ENCODE measurements around the gene PKD2. TPM values are rescaled to one million over a fixed set of nuclear protein-coding genes. Genes with fewer than 3 reads are reported as not detected.

The PKD2 gene
- total and polyA plus RNA-seq, 2 of the 4 experiments (the other 2 are of a cell fraction), result 43.8 to 51.3 TPM

- Histone ChIP-seq H4K91ac (ENCODE audit: insufficient read depth, low read depth, low read length) (no peak overlapping the region), H3K23ac (ENCODE audit: low read depth, low read length) (no peak overlapping the region), H2AK9ac (replicated peaks; ENCODE audit: low read depth, low read length, poor library complexity) (no peak overlapping the region), H3K14ac (replicated peaks; ENCODE audit: low read depth, low read length) (no peak overlapping the region), H2BK5ac (ENCODE audit: low read depth, low read length, poor library complexity, severe bottlenecking) (no peak overlapping the region), H3K36me3 (ENCODE audit: control insufficient read depth, insufficient read depth, low read length) (peaks cover 31% of the 10 kb centered on the region), H3K4ac (ENCODE audit: low read depth, low read length) (no peak overlapping the region), H2AK5ac (ENCODE audit: low read depth, low read length) (no peak overlapping the region), H3K9ac (ENCODE audit: low read depth, low read length) (no peak overlapping the region), H4K8ac (ENCODE audit: low read depth in 2 of 2, low read length in 2 of 2) (no peak overlapping the region), H2AFZ (replicated peaks; ENCODE audit: low read length, poor library complexity) (no peak overlapping the region), H3K9me3 (ENCODE audit: control insufficient read depth, insufficient read depth, low read length) (no peaks in the 10 kb centered on the region), H2BK120ac (ENCODE audit: low read depth, low read length) (no peak overlapping the region), H3K27ac (ENCODE audit: insufficient read depth, low read length) (no peak overlapping the region), H3K4me3 (ENCODE audit: insufficient read depth, low read depth, low read length) (no peak overlapping the region), H3K18ac (ENCODE audit: low read depth, low read length) (no peak overlapping the region), H3K4me1 (ENCODE audit: control insufficient read depth, insufficient read depth, low read length) (no peaks in the 10 kb centered on the region), H3K79me1 (ENCODE audit: low read depth in 1 of 2, low read length in 2 of 2) (peaks cover 2 to 3% of the 10 kb centered on the region in 2 experiments; a peak in 1 of 4 replicates), H3K9me1 (ENCODE audit: insufficient read depth, low read length) (no peaks in the 10 kb centered on the region; the same call in 1 of the 2 replicates), H3K56ac (ENCODE audit: extremely low read depth, insufficient read depth, low read length) (no peak overlapping the region), H2BK15ac (ENCODE audit: low read depth, low read length) (no peak overlapping the region), H3K27me3 (ENCODE audit: control insufficient read depth, insufficient read depth, low read length) (no peaks in the 10 kb centered on the region), H4K5ac (ENCODE audit: low read depth, low read length) (no peak overlapping the region), H4K20me1 (ENCODE audit: insufficient read depth, low read length) (no peaks in the 10 kb centered on the region), H3K4me2 (ENCODE audit: low read depth, low read length) (no peak overlapping the region), H2BK20ac (ENCODE audit: low read depth, low read length) (no peak overlapping the region)
- dilution Hi-C loops (cut with HindIII; ENCODE audit: low sequenced_read_pairs, unreplicated experiment), result no loop called here
- DNase-seq (no peak), ATAC-seq (ENCODE audit: low read depth) (no peak)
- TF ChIP-seq MAZ (IDR thresholded peaks at IDR 0.05; ENCODE audit: borderline replicate concordance, low read depth, low read length) (no peak), CHD1 (IDR thresholded peaks at IDR 0.05; ENCODE audit: low read depth, low read length) (no peak), CTCF (conservative IDR thresholded peaks at IDR 0.05; ENCODE audit: low read depth, low read length) (no peak), RCOR1 (IDR thresholded peaks at IDR 0.05; ENCODE audit: insufficient replicate concordance, low read length) (no peak), BHLHE40 (IDR thresholded peaks at IDR 0.05; ENCODE audit: low read depth, low read length) (no peak), SMC3 (IDR thresholded peaks at IDR 0.05; ENCODE audit: low read depth, low read length) (no peak), CEBPB (IDR thresholded peaks at IDR 0.05; ENCODE audit: low read depth, low read length) (no peak)
- ChIA-PET CTCF (interaction anchor here (1.6 kb wide), 1 partner anchor 9 kb away, joined by 4 read pairs; no protein-coding TSS in a partner anchor), POLR2A (ENCODE audit: unreplicated experiment) (no interaction called here)
- intact Hi-C loops (cut with micrococcal nuclease), result no loop called here
- BruUV-seq (replicated peaks), result no TSS peak
- in situ Hi-C loops (cut with MboI; ENCODE audit: low sequenced_read_pairs), result no loop called here
- 100% methylated on average over 2 of the region's 6 CpGs; no CpG with 5 or more reads in 1 of the 2 experiments for WGBS, 2 experiments (ENCODE audit: extremely low coverage in 2 of 2, insufficient read length in 1 of 2)
Observed at GRCh38 chr4:88064410-88064809, 57.0 kb downstream of the PKD2 start.

Measured in IMR-90 (cell line).